ENCODE results near the gene ASTN2.

The ASTN2 gene

GRCh38 chr9:116639251-116639741 lies 775.6 kb downstream of the ASTN2 start:
- no peak for DNase-seq (ENCODE audit: insufficient read length, low spot score)
- no peak for FAIRE-seq
- TF ChIP-seq, protein P1, sequence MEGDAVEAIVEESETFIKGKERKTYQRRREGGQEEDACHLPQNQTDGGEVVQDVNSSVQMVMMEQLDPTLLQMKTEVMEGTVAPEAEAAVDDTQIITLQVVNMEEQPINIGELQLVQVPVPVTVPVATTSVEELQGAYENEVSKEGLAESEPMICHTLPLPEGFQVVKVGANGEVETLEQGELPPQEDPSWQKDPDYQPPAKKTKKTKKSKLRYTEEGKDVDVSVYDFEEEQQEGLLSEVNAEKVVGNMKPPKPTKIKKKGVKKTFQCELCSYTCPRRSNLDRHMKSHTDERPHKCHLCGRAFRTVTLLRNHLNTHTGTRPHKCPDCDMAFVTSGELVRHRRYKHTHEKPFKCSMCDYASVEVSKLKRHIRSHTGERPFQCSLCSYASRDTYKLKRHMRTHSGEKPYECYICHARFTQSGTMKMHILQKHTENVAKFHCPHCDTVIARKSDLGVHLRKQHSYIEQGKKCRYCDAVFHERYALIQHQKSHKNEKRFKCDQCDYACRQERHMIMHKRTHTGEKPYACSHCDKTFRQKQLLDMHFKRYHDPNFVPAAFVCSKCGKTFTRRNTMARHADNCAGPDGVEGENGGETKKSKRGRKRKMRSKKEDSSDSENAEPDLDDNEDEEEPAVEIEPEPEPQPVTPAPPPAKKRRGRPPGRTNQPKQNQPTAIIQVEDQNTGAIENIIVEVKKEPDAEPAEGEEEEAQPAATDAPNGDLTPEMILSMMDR (IDR thresholded peaks at IDR 0.05; ENCODE audit: insufficient read depth, missing control alignments) = no peak

DNA sequence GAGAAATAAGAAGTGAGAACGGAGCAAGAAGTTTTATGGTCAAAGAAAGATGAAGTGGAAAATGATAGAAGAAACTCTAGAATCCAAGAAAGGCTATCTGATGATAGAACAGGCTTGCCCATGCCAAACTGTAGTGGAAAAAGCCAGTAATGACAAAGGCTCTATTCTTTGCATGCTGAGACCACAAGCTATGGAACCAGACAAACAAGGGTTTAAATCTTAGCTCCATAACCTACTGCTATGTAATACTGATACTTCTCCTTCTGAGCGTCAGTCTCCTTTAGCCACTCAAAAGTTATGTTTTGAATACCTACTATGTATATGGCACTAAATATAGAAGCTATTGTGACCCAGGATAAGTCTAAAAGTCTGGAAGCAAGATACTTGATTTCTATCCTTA lies 778.9 kb downstream of the ASTN2 start:
- DNase-seq (ENCODE audit: insufficient read length, low spot score) (no peak), FAIRE-seq (no peak)
- TF ChIP-seq, protein P1 (IDR thresholded peaks at IDR 0.05; ENCODE audit: insufficient read depth, missing control alignments) = no peak

GRCh38 chr9:116632990-116633838 lies 781.6 kb downstream of the ASTN2 start:
- FAIRE-seq (no peak), DNase-seq (ENCODE audit: insufficient read length, low spot score) (no peak)
- TF ChIP-seq, protein P1 (IDR thresholded peaks at IDR 0.05; ENCODE audit: insufficient read depth, missing control alignments) = no peak

DNA sequence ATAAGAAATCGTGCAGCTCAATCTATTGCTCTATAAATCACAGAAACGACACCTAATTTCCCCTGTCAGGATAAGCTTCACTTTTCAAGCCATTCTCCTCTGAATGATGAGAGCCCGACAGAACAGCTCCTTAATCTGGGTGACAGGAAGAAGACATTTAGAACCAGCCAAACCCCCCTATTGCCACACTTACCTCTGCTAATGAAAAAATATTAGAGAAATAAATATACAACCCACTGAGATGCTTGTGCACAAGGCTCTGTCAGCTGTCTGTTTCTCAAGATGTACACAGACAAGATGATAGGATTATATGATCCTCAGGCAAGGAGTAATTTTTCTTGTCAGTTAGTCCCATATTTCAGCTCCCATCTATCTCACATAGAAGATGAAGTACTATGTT lies 785.2 kb downstream of the ASTN2 start:
- TF ChIP-seq, protein P1 (IDR thresholded peaks at IDR 0.05; ENCODE audit: insufficient read depth, missing control alignments) = no peak
- FAIRE-seq = no peak

GRCh38 chr9:116628716-116629115 lies 786.1 kb downstream of the ASTN2 start:
- TF ChIP-seq, protein P1 (IDR thresholded peaks at IDR 0.05; ENCODE audit: insufficient read depth, missing control alignments) = no peak
- FAIRE-seq (no peak), DNase-seq (ENCODE audit: insufficient read length, low spot score) (no peak)

More for the DNA sequence above, 785.2 kb downstream of the ASTN2 start:
- no peak for DNase-seq (ENCODE audit: insufficient read length, low spot score)

DNA sequence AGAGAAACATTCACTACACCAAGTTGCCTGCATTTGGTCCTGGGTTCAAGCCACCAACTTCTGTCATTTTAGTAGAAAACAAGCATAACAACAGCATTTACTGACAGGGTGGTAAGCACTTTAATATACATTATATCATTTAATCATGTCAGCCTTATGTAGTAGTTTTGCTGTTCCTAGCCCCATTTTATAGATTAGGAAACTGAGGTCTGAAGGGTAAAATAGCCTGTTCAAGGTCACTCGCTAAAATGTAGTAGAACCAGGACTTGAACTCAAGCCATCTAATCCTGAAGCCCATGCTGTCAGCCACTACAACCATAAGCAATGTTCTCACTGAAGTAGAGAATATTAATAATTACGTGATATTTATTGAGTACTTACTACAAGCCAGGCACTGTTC lies 787.4 kb downstream of the ASTN2 start:
- no peak for FAIRE-seq
- no peak for DNase-seq (ENCODE audit: insufficient read length, low spot score)
- TF ChIP-seq, protein P1 (IDR thresholded peaks at IDR 0.05; ENCODE audit: insufficient read depth, missing control alignments) = no peak

GRCh38 chr9:116626762-116627161 lies 788.1 kb downstream of the ASTN2 start:
- TF ChIP-seq, protein P1 (IDR thresholded peaks at IDR 0.05; ENCODE audit: insufficient read depth, missing control alignments) = no peak
- FAIRE-seq = no peak
- no peak for DNase-seq (ENCODE audit: insufficient read length, low spot score)
